H1 (cell line): ENCODE data around the gene RAB33A. TPM values are rescaled to one million over a fixed set of nuclear protein-coding genes. Genes with fewer than 3 reads are reported as not detected.

Source experiments
- CTCF ChIA-PET: fragments of 300-600 bp; sonication (Branson Sonifier 250); formaldehyde crosslinking; loops from one replicate; lab custom pipeline; 2021; ENCODE audit not compliant: partially characterized antibody; lab: Charles Lee
- POLR2A ChIA-PET: fragments of 300-600 bp; sonication (Branson Sonifier 250); formaldehyde crosslinking; loops from one replicate; lab custom pipeline; 2021; ENCODE audit warnings: inconsistent platforms; ENCODE audit not compliant: partially characterized antibody; lab: Charles Lee
- DNase-seq, 2 experiments: peaks; one replicate each; pipeline versions ENCODE4 v3.0.0 to v3.0.0-alpha.2; 2010 to 2022; ENCODE audit warnings: low spot score in 2 of 2, low read depth in 1 of 2, mixed read lengths in 1 of 2
- FAIRE-seq: peaks from 2 replicates; lab custom pipeline; 2011; peaks lifted over from hg19 to GRCh38; lab: Jason Lieb, UNC
- H2AFZ ChIP-seq: 2 replicates; pipeline ENCODE4 v1.8.1; 2012; ENCODE audit warnings: low read length, inconsistent platforms
- H2AK5ac ChIP-seq: 2 replicates; pipeline ENCODE4 v1.6.1; 2013; ENCODE audit warnings: low read depth, low read length
- H2BK120ac ChIP-seq: replicated peaks from 2 replicates; pipeline ENCODE3; 2013; ENCODE audit warnings: low read depth, low read length, inconsistent platforms
- H2BK12ac ChIP-seq: 2 replicates; pipeline ENCODE4 v1.6.1; 2013; ENCODE audit warnings: low read depth, low read length
- H2BK15ac ChIP-seq: 2 replicates; pipeline ENCODE4 v1.6.1; 2013; ENCODE audit warnings: low read length
- H2BK20ac ChIP-seq: 2 replicates; pipeline ENCODE4 v1.6.1; 2013; ENCODE audit warnings: low read length
- H2BK5ac ChIP-seq: 2 replicates; pipeline ENCODE4 v1.6.1; 2013; ENCODE audit warnings: low read depth, low read length
- H3K14ac ChIP-seq: 2 replicates; pipeline ENCODE4 v1.6.1; 2013; ENCODE audit warnings: inconsistent platforms; ENCODE audit not compliant: insufficient read length
- H3K18ac ChIP-seq: 2 replicates; pipeline ENCODE4 v1.6.1; 2013; ENCODE audit warnings: low read length; ENCODE audit errors: extremely low read depth
- H3K23ac ChIP-seq: 2 replicates; pipeline ENCODE4 v1.6.1; 2013; ENCODE audit warnings: inconsistent platforms; ENCODE audit not compliant: insufficient read length
- H3K23me2 ChIP-seq: 2 replicates; pipeline ENCODE4 v1.6.1; 2013; ENCODE audit warnings: low read depth, low read length
- H3K27ac ChIP-seq: 2 replicates; pipeline ENCODE4 v1.6.1; 2011; ENCODE audit warnings: low read depth, low read length, inconsistent platforms
- H3K27me3 ChIP-seq, 4 experiments: replicated peaks in 1 of 4; 1 replicate in 1 of 4; 2 replicates in 3 of 4; pipeline versions ENCODE4 v1.6.1 to v1.8.1; 2011 to 2013; ENCODE audit warnings: low read length in 3 of 4, mild to moderate bottlenecking in 3 of 4, inconsistent platforms in 2 of 4, mixed read lengths in 2 of 4, moderate library complexity in 1 of 4; ENCODE audit not compliant: control insufficient read depth in 3 of 4, insufficient read depth in 3 of 4; ENCODE audit errors: extremely low read depth in 1 of 4
- H3K36me3 ChIP-seq, 4 experiments: 2 replicates each; pipeline versions ENCODE4 v1.6.1 to v1.8.1; 2011 to 2013; ENCODE audit warnings: mild to moderate bottlenecking in 4 of 4, low read length in 3 of 4, moderate library complexity in 2 of 4, control low read depth in 1 of 4, inconsistent platforms in 1 of 4; ENCODE audit not compliant: insufficient read depth in 4 of 4, control insufficient read depth in 2 of 4
- H3K4ac ChIP-seq: replicated peaks from 2 replicates; pipeline ENCODE3; 2013; ENCODE audit warnings: low read length, low read depth, mixed read lengths, inconsistent platforms; ENCODE audit not compliant: insufficient read length
- H3K4me1 ChIP-seq, 4 experiments: replicated peaks in 1 of 4; 1 replicate in 1 of 4; 2 replicates in 3 of 4; pipeline versions ENCODE4 v1.6.1 to v1.8.1; 2011 to 2013; ENCODE audit warnings: low read length in 3 of 4, inconsistent platforms in 2 of 4, mixed read lengths in 1 of 4; ENCODE audit not compliant: insufficient read depth in 4 of 4, control insufficient read depth in 3 of 4
- H3K4me2 ChIP-seq, 2 experiments: 2 replicates each; pipeline versions ENCODE4 v1.6.1 to v1.8.1; 2011 to 2013; ENCODE audit warnings: low read depth in 2 of 2, low read length in 2 of 2, control low read depth in 1 of 2, inconsistent platforms in 1 of 2, mild to moderate bottlenecking in 1 of 2; ENCODE audit not compliant: insufficient read depth in 1 of 2
- H3K4me3 ChIP-seq, 4 experiments: fragments of 200-600, 300-600 bp in 1 of 4; sonication (generic), shearing (Covaris generic), sonication (Bioruptor Twin) in 1 of 4; 2 replicates each; pipeline versions ENCODE4 v1.5.1 to v1.8.1; 2011 to 2016; ENCODE audit warnings: low read length in 4 of 4, low read depth in 3 of 4, control low read depth in 2 of 4, inconsistent platforms in 2 of 4, mild to moderate bottlenecking in 2 of 4, mixed read lengths in 1 of 4, moderate library complexity in 1 of 4; ENCODE audit not compliant: insufficient read depth in 2 of 4; ENCODE audit errors: extremely low read depth in 1 of 4
- H3K56ac ChIP-seq: replicated peaks from 2 replicates; pipeline ENCODE3; 2013; ENCODE audit warnings: low read depth, mild to moderate bottlenecking, mixed read lengths, low read length, inconsistent platforms; ENCODE audit not compliant: insufficient read length
- H3K79me1 ChIP-seq: 2 replicates; pipeline ENCODE4 v1.6.1; 2013; ENCODE audit warnings: low read depth, low read length, control low read depth
- H3K79me2 ChIP-seq, 2 experiments: 2 replicates each; pipeline versions ENCODE4 v1.6.1 to v1.8.1; 2012 to 2013; ENCODE audit warnings: low read length in 2 of 2, mild to moderate bottlenecking in 2 of 2, inconsistent platforms in 1 of 2; ENCODE audit not compliant: insufficient read depth in 2 of 2, control insufficient read depth in 1 of 2
- H3K9ac ChIP-seq, 4 experiments: replicated peaks in 1 of 4; 1 replicate in 1 of 4; 2 replicates in 3 of 4; pipeline versions ENCODE4 v1.6.1 to v1.8.1; 2011 to 2013; ENCODE audit warnings: low read depth in 3 of 4, low read length in 3 of 4, control low read depth in 2 of 4, mild to moderate bottlenecking in 2 of 4, moderate library complexity in 2 of 4, inconsistent platforms in 1 of 4; ENCODE audit errors: extremely low read depth in 1 of 4
- H3K9me3 ChIP-seq, 2 experiments: 2 replicates each; pipeline versions ENCODE4 v1.6.1 to v1.8.1; 2012 to 2013; ENCODE audit warnings: mild to moderate bottlenecking in 2 of 2, moderate library complexity in 2 of 2, control low read depth in 1 of 2, inconsistent platforms in 1 of 2, low read depth in 1 of 2, low read length in 1 of 2, mixed read lengths in 1 of 2; ENCODE audit not compliant: insufficient read depth in 2 of 2
- H4K20me1 ChIP-seq, 2 experiments: replicated peaks in 1 of 2; 2 replicates each; pipeline versions ENCODE3 to v1.8.1; 2011 to 2013; ENCODE audit warnings: inconsistent platforms in 2 of 2, low read length in 2 of 2, mild to moderate bottlenecking in 1 of 2; ENCODE audit not compliant: insufficient read depth in 2 of 2, control insufficient read depth in 1 of 2
- H4K5ac ChIP-seq: 2 replicates; pipeline ENCODE4 v1.6.1; 2013; ENCODE audit warnings: low read length, low read depth, mixed read lengths, inconsistent platforms; ENCODE audit not compliant: insufficient read length
- H4K8ac ChIP-seq: 2 replicates; pipeline ENCODE4 v1.8.0; 2013; ENCODE audit warnings: mild to moderate bottlenecking, moderate library complexity, low read length, inconsistent platforms; ENCODE audit not compliant: insufficient read depth; ENCODE audit errors: extremely low read depth
- H4K91ac ChIP-seq: replicated peaks from 2 replicates; pipeline ENCODE3; 2013; ENCODE audit warnings: low read length, mixed read lengths, inconsistent platforms; ENCODE audit not compliant: insufficient read length
- BRCA1 ChIP-seq: IDR thresholded peaks from 2 replicates; pipeline ENCODE4 v1.6.1; 2012; ENCODE audit warnings: low read depth, low read length, improper control_type of control experiment
- CREB1 ChIP-seq: IDR thresholded peaks from 2 replicates; pipeline ENCODE4 v1.6.1; 2012; ENCODE audit warnings: inconsistent platforms
- EP300 ChIP-seq, 2 experiments: IDR thresholded peaks; 1 replicate in 1 of 2; 2 replicates in 1 of 2; pipeline ENCODE4 v1.6.1; 2011 to 2012; ENCODE audit warnings: low read depth in 2 of 2, low read length in 2 of 2, mild to moderate bottlenecking in 2 of 2, borderline replicate concordance in 1 of 2, inconsistent platforms in 1 of 2, moderate library complexity in 1 of 2
- GABPA ChIP-seq: IDR thresholded peaks from 2 replicates; pipeline ENCODE4 v1.6.1; 2011; ENCODE audit warnings: mild to moderate bottlenecking, low read length, moderate library complexity, borderline replicate concordance; ENCODE audit not compliant: insufficient read depth
- SAP30 ChIP-seq: fragments of 300-600 bp; sonication (generic); IDR thresholded peaks from 2 replicates; pipeline ENCODE4 v1.7.1; 2012; ENCODE audit warnings: low read length, moderate library complexity, mild to moderate bottlenecking, inconsistent platforms; ENCODE audit not compliant: insufficient read depth, insufficient replicate concordance
- SIRT6 ChIP-seq: IDR thresholded peaks from one replicate; pipeline ENCODE4 v1.7.1; 2012; ENCODE audit warnings: low read length, inconsistent platforms
- SIX5 ChIP-seq: IDR thresholded peaks from 2 replicates; pipeline ENCODE4 v1.6.1; 2011; ENCODE audit warnings: mild to moderate bottlenecking, low read depth, low read length
- SP2 ChIP-seq: IDR thresholded peaks from 2 replicates; pipeline ENCODE4 v1.6.1; 2012; ENCODE audit warnings: mild to moderate bottlenecking, low read length, inconsistent platforms
- WGBS, 2 experiments: shearing (Covaris generic) in 1 of 2; methylation state at CpG; one replicate each; pipeline versions ENCODE4 v1.1.6 to v1.1.7; 2013 to 2015; ENCODE audit warnings: low lambda C conversion rate in 2 of 2, mixed read lengths in 2 of 2, inconsistent platforms in 1 of 2, low coverage in 1 of 2, missing lambda C conversion rate in 1 of 2; ENCODE audit not compliant: insufficient replicate concordance in 2 of 2, insufficient coverage in 1 of 2, insufficient read length in 1 of 2; ENCODE audit errors: extremely low coverage in 1 of 2, missing lambda C conversion rate in 1 of 2; 5-methylcytosine and 5-hydroxymethylcytosine counted together
- polyA plus RNA-seq, 7 experiments: library from polyadenylated mRNA; depleted of rRNA in 3 of 7; stranded (reverse) in 5 of 7; unstranded in 2 of 7; fragments of >200 nt in 5 of 7; fragments of 200-250 nt in 2 of 7; gene quantifications; 1 replicate in 5 of 7; 2 replicates in 1 of 7; 4 replicates in 1 of 7; pipeline versions ENCODE4 v1.2.1 to v1.2.3, GENCODE V29; 2011 to 2013; ENCODE audit warnings: missing spikeins in 2 of 7, mixed read lengths in 2 of 7
- total RNA-seq: library from RNA; stranded (reverse); fragmentation: NEBNext Ultra II Directional; extraction: Animal tissue kit (Norgen Biotek cat#: 25700); gene quantifications from 2 replicates; pipeline ENCODE4 v1.2.1, GENCODE V29; 2021

RAB33A gene
- total and polyA plus RNA-seq, 2 of the 8 experiments (the other 6 are each of a cell fraction or from before 2014, with no cell fraction given), result 2.8 to 4.6 TPM

DNA sequence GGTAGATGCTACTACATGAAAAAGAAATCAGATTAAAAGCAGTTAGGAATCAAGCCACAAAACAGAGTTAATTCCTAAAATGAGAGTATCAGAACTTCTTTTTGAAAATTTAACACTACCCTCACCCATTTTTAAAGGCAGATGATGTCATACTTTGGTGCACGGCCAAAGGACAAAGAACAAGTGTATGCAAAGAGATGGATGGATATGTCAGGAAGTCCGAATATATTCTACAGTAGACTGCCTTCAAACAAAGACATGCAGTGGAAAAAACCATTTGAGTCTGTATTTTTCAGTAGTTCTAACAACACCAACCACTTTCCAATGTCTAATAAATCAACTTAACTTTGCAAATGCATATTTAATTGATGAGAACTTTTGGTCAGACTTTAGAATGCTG lies 8.4 kb upstream of the RAB33A start:
- Histone ChIP-seq H2BK12ac (no peak overlapping the region), H2BK20ac (no peak overlapping the region), H4K8ac (no peak overlapping the region), H3K27ac (no peak overlapping the region), H3K18ac (no peak overlapping the region), H4K20me1 (no peaks in the 10 kb centered on the region), H3K56ac (no peak overlapping the region), H3K79me1 (0 out of 2 replicates have a peak, but pooled peaks cover 2% of the 10 kb centered on the region), H2AFZ (no peak overlapping the region), H3K4me1 (no peaks in the 10 kb centered on the region; a peak in 2 of 7 replicates), H3K9me3 (no peaks in the 10 kb centered on the region), H2BK5ac (no peak overlapping the region), H3K79me2 (peaks cover 0 to 13% of the 10 kb centered on the region in 2 experiments; a peak in 2 of 4 replicates), H2BK15ac (no peak overlapping the region), H4K5ac (no peak overlapping the region), H2AK5ac (no peak overlapping the region), H3K4me3 (no peak overlapping the region), H3K9ac (no peak overlapping the region), H3K4me2 (no peak overlapping the region), H3K14ac (no peak overlapping the region), H3K23me2 (peaks cover 2% of the 10 kb centered on the region; the same call in 1 of the 2 replicates), H3K23ac (no peak overlapping the region), H3K27me3 (no peaks in the 10 kb centered on the region), H2BK120ac (no peak overlapping the region), H3K36me3 (no peaks in the 10 kb centered on the region), H4K91ac (no peak overlapping the region), H3K4ac (no peak overlapping the region)
- TF ChIP-seq EP300 (IDR thresholded peaks at IDR 0.05; ENCODE audit: borderline replicate concordance in 1 of 2, low read depth in 2 of 2, low read length in 2 of 2), result no peak
- TF ChIP-seq GABPA, result no peak
- TF ChIP-seq BRCA1, result no peak
- no peak for TF ChIP-seq SIRT6
- TF ChIP-seq CREB1, result no peak
- TF ChIP-seq SP2, result no peak
- no peak for TF ChIP-seq SAP30
- no peak for TF ChIP-seq SIX5
- no peak for FAIRE-seq
- POLR2A ChIA-PET, result no interaction called here
- no peak for DNase-seq
- CTCF ChIA-PET, result interaction anchor here (1.1 kb wide), 1 partner anchor 135 kb away, joined by 3 read pairs; no protein-coding TSS in a partner anchor
- WGBS, 2 experiments, result 100% methylated on average over 2 of the region's 2 CpGs; no CpG with 5 or more reads in 1 of the 2 experiments
